ENCODE results near the gene STARD10.

STARD10 gene

DNA sequence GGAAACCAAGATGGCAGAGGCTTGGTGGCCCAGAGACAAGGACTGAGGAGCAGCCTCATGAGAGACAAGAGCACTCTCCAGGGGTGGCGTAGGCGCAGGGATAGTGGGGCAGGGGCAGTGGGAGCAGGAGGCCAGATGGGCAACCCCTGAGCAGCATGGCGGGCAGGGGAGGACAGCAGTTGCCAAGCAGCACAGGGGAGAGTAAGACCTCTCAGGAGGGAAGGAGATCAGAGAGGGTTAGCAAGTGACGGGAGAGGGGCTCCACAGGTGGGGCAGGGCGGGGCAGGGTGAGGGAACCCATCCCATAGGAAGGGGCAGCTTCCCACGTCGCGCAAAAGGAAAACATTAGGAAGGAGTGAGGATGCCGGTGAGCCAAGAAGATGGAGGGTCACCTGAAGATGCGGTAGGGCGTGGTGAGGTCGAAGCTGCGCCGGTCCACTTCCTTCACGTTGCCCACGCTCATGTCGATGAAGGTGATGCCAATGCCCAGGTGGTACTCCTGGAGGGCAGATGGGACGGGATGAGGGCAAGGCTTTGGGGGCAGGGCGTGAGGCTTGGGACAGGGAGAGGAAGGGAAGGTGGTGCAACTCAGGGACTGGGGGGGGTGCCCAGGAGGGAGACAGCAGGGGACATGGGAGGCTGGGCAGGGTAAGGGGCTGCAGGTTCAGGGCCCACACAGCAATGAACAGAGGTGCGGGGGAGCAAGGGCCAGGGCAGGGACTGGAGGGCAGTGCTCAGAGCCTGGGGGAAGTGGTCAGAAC, 84.2 kb downstream of the STARD10 start:
- DNase-seq, result no peak

DNA sequence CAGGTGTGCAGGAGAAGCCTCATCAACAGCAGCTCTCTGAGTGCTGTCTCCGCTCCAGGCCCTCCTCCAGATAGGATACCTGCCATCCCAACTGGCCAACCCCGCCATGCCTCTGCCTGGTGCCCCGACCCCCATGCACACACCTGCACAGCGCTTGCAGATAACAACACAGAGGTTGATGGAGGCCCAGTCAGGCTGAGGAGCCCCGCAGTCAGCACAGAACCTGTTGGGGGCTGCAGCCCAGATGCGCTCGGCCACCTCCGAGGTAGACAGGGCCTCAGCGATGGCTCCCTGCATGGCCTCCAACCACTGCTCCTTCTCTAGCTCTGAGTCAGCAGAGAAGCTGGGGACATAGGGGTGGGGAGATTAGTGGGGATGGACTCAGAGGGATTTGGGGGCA, 86.8 kb downstream of the STARD10 start:
- no peak for DNase-seq

DNA sequence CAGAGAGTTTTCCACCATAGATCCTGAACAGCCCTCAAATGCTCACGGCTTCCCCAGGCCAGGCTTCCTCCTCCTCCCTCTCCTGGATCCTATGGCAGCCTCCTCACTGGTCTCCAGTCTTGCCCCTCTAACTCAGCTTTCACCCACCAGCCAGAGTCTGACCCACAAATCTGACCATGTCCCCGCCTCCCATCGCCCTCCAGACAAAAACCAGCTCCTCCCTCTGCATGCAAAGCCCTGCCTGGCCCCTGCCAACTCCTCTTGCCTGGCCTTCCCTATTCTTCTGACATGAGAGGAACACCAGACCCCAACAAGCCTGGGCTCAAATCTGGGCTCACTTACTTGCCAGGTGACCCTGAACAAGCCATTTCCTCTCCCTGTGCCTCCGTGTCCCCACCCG, 87.3 kb downstream of the STARD10 start:
- no peak for DNase-seq

DNA sequence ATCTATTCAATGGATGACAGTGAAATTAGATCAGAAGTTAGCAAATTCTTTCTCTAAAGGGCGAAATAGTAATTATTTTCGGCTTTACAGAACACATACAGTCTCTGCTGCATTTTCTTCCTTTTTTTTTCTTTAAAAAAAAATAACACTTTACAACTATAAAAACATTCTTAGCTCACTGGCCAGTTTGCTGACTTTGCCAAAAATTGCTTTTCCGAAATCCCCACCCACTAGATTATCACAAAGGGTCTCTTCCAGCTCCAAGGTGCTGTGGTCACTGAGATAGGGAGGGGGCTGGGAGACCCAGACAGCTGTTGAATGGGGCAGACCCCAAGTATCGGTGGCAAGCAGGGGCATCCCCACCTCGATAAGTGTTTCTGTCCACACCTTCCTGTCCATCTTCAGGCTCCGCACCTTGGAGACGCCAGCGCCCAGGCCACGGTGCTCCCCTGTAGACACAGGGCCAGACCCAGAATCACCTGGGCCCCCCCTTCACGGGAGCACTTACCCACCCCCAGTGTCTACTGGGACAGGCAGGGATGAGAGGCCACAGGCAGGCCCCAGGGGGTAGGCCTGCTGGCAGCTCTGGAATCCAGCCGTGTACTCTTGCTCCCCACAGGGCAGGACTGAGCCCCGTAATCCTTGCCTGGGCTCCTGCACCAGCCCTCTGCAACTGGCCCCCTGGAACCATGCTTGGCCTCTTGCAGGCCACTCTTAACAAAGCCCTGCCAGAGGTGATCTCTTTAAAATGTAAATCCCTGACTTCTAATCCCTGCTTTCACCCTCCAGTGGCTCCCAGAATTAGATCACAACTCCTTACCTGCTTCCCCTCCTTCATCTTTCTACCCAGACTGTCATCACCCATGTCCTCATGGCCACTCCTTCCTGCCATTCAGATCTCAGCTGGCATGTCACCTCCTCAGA, 88.1 kb downstream of the STARD10 start:
- DNase-seq, result no peak

- DNase-seq, result no peak
These were observed 89.0 kb downstream of the STARD10 start for GRCh38 chr11:72704783-72705265.

All from hypothalamus (tissue), 51 donors.